ENCODE data around the gene MYBPC1. TPM values are rescaled to one million over a fixed set of nuclear protein-coding genes. Genes with fewer than 3 reads are reported as not detected.

MYBPC1 gene
- total RNA-seq, 1 experiment from 2014 or later: not detected

- POLR2A ChIA-PET (ENCODE audit: unreplicated experiment): no interaction called here
- Histone ChIP-seq H3K4me2 (ENCODE audit: low read length) (no peak overlapping the region), H3K4me3 (ENCODE audit: low read length) (no peak overlapping the region), H3K9me3 (ENCODE audit: low read length) (no peaks in the 10 kb centered on the region), H3K9ac (ENCODE audit: low read length) (no peak overlapping the region), H4K20me1 (ENCODE audit: low read length) (no peaks in the 10 kb centered on the region), H3K79me2 (ENCODE audit: low read length) (peaks cover 23% of the 10 kb centered on the region), H3K36me3 (ENCODE audit: low read depth, low read length) (no peaks in the 10 kb centered on the region), H3K4me1 (ENCODE audit: insufficient read depth, low read length) (peaks cover 12% of the 10 kb centered on the region), H3K27me3 (ENCODE audit: low read length) (no peaks in the 10 kb centered on the region), H3K9me2 (replicated peaks; ENCODE audit: low read length) (no peaks in the 10 kb centered on the region), H3K27ac (ENCODE audit: low read length) (no peak overlapping the region), H3F3A (ENCODE audit: low read length, unreplicated experiment) (no peaks in the 10 kb centered on the region), H2AFZ (ENCODE audit: low read length) (no peak overlapping the region)
- ATAC-seq (no peak), DNase-seq (peak; percentile 53)
- CTCF ChIA-PET: no interaction called here
- no TSS peak for BruUV-seq (replicated peaks)
- intact Hi-C loops (cut with micrococcal nuclease): loop anchor here (5.0 kb wide), 1 partner anchor 137 kb away; the partner anchor contains the start of gene GNPTAB
- TF ChIP-seq EZH2 (IDR thresholded peaks at IDR 0.05; ENCODE audit: low read length, unreplicated experiment) (no peak), CTCF (conservative IDR thresholded peaks at IDR 0.05; ENCODE audit: low read depth, low read length) (no peak), EZH2phosphoT487 (IDR thresholded peaks at IDR 0.05; ENCODE audit: borderline replicate concordance, low read length) (no peak)
Measured at GRCh38 chr12:101695706-101696105, 100.9 kb downstream of the MYBPC1 start.

- no peaks in the 10 kb centered on the region for H3F3A ChIP-seq (ENCODE audit: low read length, unreplicated experiment)
- no peaks in the 10 kb centered on the region for H3K36me3 ChIP-seq (ENCODE audit: low read depth, low read length)
- DNase-seq (peak; percentile 24), ATAC-seq (no peak)
- H3K4me3 ChIP-seq (ENCODE audit: low read length): peak overlapping the region; percentile 89
- H3K79me2 ChIP-seq (ENCODE audit: low read length): peaks cover 27% of the 10 kb centered on the region
- peaks cover 12% of the 10 kb centered on the region for H3K4me1 ChIP-seq (ENCODE audit: insufficient read depth, low read length)
- peak overlapping the region; percentile 45 for H3K9ac ChIP-seq (ENCODE audit: low read length)
- H4K20me1 ChIP-seq (ENCODE audit: low read length): no peaks in the 10 kb centered on the region
- no peaks in the 10 kb centered on the region for H3K9me3 ChIP-seq (ENCODE audit: low read length)
- no peaks in the 10 kb centered on the region for H3K9me2 ChIP-seq (replicated peaks; ENCODE audit: low read length)
- ChIA-PET POLR2A (ENCODE audit: unreplicated experiment) (no interaction called here), CTCF (no interaction called here)
- no peaks in the 10 kb centered on the region for H3K27me3 ChIP-seq (ENCODE audit: low read length)
- no peak overlapping the region for H3K27ac ChIP-seq (ENCODE audit: low read length)
- H2AFZ ChIP-seq (ENCODE audit: low read length): peak overlapping the region; percentile 94
- no peak for TF ChIP-seq EZH2phosphoT487 (IDR thresholded peaks at IDR 0.05; ENCODE audit: borderline replicate concordance, low read length)
- no peak for TF ChIP-seq EZH2 (IDR thresholded peaks at IDR 0.05; ENCODE audit: low read length, unreplicated experiment)
- no peak for TF ChIP-seq CTCF (conservative IDR thresholded peaks at IDR 0.05; ENCODE audit: low read depth, low read length)
- H3K4me2 ChIP-seq (ENCODE audit: low read length): peak overlapping the region; percentile 86
- intact Hi-C loops (cut with micrococcal nuclease): loop anchor here (5.0 kb wide), 1 partner anchor 136 kb away; the partner anchor contains the start of gene GNPTAB
- BruUV-seq (replicated peaks): no TSS peak
Measured at GRCh38 chr12:101696251-101697196, 101.8 kb downstream of the MYBPC1 start.
